Activated CD4-positive, alpha-beta T cell treated with anti-CD3 and anti-CD28 coated beads, Interleukin-2, Interleukin-6, amounts not matched to agents 100 ng/mL and 50 ng/mL, durations not matched to agents 16 hours and 8 hours (primary cell): ENCODE measurements around the gene CALML5.
"Not testable (repeated sequence)": the region's sequence is repeated elsewhere in the genome, so short reads cannot be mapped to it uniquely, and the experiment has no call there.

ENCODE experiments used
- DNase-seq: peaks from one replicate; pipeline ENCODE4 v3.0.0-alpha.2; 2020

Gene CALML5

GRCh38 chr10:5479481-5480161, 19.7 kb downstream of the CALML5 start:
- no peak for DNase-seq

- DNase-seq, result no peak
Measured at GRCh38 chr10:5478694-5479305, 20.6 kb downstream of the CALML5 start.

DNA sequence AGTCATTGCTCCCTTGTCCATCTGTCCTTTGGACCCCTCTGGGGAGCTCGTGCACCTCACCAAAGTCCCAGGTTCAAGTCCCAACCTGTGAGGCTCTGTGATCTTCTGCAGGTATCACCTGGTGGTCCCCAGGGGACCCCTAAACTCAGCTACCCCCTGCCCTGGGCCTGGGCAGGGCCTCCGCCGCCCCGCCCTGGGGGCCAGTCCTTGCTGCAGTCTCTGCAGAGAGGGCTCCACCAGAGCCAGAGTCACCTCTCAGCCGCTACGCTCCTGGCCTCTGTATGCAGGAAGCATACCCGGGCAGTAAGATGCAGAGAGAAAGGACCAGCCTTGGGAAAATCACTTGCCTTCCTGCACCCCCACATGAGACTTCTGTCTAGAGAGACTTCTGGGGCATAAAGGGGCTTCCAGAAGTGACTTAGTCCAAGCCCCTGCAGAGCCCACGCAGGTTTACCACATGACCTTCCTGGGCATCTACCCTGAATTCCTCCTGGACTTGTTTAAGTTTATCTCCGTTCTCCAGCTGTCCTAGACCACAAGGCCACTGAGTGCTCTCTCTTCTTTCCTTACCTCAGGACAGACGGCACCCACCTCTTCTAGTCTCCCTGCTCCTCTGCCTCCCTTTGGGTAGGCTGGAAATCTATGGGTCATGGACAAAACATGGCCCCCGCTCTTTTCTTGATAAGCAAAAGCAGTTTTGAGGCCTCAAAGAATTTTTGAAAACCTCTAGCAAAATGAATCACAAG, 21.2 kb downstream of the CALML5 start:
- DNase-seq, result no peak

GRCh38 chr10:5476918-5477525, 22.3 kb downstream of the CALML5 start:
- no peak for DNase-seq

- not testable (repeated sequence) for DNase-seq
Measured at GRCh38 chr10:5475974-5476807, 23.2 kb downstream of the CALML5 start.

DNA sequence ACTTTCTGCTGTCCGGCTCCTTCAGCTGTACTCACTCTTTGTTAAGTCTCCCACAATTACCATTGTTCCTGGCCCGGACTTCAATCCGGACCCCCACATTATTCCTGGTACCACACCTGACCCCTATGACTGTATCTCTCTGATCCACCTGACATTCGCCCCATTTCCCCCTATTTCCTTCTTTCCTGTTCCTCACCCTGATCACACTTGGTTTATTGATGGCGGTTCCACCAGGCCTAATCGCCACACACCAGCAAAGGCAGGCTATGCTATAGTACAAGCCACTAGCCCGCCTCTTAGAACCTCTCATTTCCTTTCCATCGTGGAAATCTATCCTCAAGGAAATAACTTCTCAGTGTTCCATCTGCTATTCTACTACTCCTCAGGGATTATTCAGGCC, 24.3 kb downstream of the CALML5 start:
- DNase-seq, result not testable (repeated sequence)

DNA sequence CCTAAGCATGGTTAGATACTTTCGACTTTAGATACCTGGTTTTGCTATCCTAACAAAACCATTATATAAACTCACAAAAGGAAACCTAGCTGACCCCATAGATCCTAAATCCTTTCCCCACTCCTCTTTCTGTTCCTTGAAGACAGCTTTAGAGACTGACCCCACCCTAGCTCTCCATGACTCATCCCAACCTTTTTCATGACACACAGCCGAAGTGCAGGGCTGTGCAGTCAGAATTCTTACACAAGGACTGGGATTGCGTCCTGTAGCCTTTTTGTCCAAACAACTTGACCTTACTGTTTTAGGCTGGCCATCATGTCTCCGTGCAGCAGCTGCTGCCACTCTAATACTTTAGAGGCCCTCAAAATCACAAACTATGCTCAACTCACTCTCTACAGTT, 24.7 kb downstream of the CALML5 start:
- DNase-seq, result not testable (repeated sequence)

- DNase-seq, result no peak
Measured at GRCh38 chr10:5470062-5470751, 29.2 kb downstream of the CALML5 start.

DNA sequence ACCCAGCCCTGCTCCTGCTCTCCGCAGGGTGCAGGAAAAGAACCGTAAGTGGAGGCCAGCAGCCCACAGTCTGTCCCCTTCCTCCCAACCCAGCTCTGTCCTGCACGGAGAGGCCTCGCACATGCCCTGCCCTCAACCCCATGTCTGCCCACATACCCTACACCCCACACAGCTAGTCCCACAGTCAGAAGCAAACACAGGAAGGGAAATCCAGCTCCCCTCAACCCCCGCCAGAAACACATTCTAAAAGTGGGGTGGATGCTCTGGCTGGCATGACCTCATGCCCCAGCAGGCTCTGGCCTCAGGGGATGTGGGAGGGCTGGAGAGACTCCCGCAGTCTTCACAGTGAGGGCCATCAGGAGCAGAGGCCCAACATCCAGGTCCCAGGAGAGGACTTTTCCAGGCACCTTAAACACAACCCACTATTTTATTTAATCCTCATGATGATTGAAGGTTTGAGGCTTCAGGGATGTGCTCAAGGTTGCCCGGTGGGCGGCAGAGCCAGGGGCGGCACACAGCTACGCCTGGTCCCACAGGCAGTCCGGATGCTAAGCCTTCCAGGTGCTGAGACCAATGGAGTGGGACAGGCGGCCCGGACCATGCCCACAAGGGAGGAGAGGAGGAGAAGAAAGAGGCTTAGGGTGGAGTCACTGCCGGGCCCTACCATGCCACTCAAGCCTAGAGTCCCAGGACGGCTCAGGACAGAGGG, 29.9 kb downstream of the CALML5 start:
- DNase-seq, result no peak

DNA sequence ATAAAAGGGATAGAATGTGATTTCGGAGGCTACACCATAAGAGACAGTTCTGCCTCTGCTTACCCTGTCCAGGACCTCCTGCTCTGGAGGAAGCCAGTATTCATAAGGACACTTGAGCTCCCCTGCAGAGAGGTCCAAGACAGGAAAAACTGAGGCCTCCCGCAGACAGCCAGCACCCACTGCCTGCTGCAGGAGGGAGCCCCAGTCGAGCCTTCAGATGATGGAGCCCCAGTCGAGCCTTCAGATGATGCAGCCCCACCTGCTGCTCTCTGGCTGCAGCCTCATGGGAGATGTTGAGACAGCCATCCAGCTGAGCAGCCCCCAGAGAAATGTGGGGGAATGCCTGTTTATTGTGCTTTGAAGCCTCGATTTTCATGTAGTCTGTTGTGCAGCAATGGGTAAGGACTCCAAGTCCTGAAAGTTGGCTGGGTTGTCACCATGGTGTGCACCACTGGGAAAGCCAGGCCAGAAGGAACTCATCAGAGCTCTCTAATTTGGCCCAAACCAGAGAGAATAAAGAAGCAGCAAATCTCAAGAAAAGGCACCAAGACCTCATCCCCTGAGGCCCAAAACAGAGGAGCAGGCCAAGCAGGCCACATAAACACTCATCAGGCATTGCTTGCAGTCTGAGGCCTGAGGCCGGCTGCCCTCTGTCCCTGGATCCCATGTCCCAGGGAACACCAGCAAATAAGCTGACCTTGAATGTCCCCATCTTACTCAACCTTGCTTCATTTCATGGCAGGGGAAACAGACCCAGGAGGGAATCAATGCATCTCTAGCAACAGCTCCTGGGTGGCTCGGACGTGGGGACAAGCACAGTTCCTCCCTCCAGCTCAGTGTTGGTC, 30.9 kb downstream of the CALML5 start:
- no peak for DNase-seq

- no peak for DNase-seq
Measured at GRCh38 chr10:5467634-5468255, 31.6 kb downstream of the CALML5 start.

- no peak for DNase-seq
Measured at GRCh38 chr10:5467207-5467535, 32.2 kb downstream of the CALML5 start.

DNA sequence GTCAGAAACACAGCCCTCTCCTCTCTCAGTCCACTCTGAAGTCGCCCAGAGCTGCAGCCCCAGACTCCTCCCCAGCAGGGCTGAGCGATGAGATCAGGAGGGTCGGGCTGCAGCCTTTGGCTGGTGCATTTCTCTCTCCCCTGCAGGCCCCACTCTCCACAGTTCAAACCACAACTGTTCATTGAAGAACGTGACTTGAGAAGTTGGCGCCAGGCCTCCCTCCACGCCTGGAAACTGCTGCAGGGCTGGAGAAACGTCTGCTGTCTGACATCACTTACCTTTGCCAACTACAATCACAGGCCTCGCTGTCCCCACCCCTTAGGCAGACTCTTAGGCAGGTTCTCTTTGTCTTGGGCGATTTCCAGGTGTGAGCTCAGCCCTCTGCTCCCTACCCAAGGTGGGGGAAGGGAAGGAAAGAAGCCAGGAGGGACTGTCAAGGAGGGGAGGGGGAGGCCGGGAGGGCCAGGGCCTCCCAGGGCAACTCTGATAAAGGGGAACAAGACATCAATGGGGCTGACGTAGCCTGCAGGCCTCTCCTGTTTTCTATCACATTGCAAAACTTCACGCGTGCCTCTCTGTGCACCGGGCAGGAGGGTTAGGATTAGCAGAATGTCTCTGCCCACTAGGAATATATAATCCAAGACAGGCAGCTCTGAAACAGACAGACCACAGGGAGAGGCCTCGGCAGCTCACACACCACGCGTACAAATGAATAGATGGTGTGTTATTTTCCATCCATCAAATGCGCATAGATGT, 32.7 kb downstream of the CALML5 start:
- DNase-seq, result no peak

GRCh38 chr10:5465976-5466450, 33.4 kb downstream of the CALML5 start:
- DNase-seq, result no peak

DNA sequence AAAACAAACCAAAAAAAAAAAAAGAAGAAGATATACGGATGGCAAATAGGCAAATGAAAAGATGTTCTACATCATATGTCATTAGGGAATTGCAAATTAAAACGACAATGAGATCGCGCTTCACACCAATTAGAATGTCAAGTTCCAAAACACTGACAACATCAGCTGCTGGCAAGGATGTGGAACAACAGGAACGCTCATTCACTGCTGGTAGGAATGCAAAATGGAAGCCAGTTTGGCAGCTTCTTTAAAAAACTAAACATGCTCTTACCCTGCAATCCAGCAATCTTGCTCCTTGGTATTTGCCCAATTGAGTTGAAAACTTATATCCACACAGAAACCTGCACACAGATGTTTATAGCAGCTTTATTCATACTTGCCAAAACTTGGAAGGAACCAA, 34.8 kb downstream of the CALML5 start:
- no peak for DNase-seq

- DNase-seq, result no peak
Measured at GRCh38 chr10:5462841-5463293, 36.5 kb downstream of the CALML5 start.

- no peak for DNase-seq
Measured at GRCh38 chr10:5461914-5462840, 37.2 kb downstream of the CALML5 start.

GRCh38 chr10:5461203-5461588, 38.2 kb downstream of the CALML5 start:
- DNase-seq, result no peak
